HG03060 (cell line): ENCODE data around the gene AP3D1.
"Not testable (repeated sequence)": the region's sequence is repeated elsewhere in the genome, so short reads cannot be mapped to it uniquely, and the experiment has no call there.

Experiments
- ATAC-seq: cut with Tn5 transposase; IDR thresholded peaks from one replicate; pipeline ENCODE4 v1.9.1; 2021; ENCODE audit warnings: low read depth, moderate number of reproducible peaks; ENCODE audit not compliant: unreplicated experiment

The AP3D1 gene

DNA sequence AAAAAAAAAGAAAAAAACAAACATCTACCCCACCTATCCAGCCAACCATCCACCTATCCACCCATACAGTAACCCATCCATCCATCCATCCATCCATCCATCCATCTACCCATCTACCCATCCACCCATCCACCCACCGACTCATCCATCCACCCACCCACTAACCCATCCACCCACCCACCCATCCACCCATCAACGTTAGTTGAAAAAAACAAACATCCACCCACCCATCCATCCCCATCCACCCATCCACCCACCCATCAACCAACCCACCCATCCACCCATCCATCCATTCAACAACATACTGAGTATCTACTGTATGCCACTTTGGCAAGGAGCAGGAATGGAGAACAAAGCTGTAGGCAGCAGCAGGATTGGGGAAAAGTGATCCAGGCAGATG lies 6.1 kb upstream of the AP3D1 start:
- ATAC-seq = no peak

DNA sequence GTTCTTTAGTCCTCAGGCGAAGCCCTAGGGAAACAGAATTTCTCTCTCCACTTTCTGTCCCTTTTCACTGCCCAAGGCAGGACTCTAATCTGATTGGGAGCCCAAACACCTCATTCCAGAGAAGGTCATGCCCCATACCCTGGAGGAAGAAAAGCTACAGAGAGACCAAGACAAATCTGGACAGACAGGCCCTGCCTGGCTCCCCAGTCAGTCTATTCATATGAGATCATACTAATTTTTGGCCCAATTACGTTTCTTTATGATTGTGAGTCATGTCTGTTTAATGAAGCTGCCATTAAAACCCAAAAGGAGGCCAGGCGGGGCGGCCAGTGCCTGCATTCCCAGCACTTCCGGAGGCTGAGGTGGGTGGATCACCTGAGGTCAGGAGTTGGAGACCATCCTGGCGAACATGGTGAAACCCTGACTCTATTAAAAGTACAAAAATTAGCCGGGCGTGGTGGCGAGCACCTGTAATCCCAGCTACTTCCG lies 3.3 kb upstream of the AP3D1 start:
- no peak for ATAC-seq

DNA sequence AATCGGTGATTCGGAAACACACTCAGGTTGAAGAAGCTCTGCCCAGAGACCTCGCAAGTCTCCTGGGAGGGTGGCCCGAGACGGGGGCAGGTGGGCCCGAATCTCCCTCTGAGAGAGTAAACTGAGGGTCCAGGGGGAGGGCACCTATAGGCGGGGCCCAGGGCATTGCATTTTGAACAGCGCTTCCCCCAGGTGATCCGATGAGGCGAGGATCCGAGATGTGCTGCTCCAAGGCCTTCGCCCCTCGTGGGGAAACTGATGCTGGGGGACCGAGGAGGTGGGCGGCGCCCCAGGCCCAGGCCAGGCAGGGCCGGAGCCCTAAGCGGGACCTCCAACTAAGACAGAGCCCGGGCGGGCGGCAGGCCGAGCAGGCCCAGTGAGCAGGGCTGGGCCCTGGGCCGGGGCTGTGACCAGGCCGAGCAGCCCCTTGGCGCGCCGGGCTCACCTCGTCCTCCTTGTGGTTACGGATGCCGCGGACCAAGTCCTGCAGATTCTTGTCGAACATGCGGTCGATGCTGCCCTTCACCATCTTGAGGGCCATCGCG lies 500 bp downstream of the AP3D1 start:
- no peak for ATAC-seq

GRCh38 chr19:2149980-2150793 lies 1.2 kb downstream of the AP3D1 start:
- ATAC-seq = no peak

DNA sequence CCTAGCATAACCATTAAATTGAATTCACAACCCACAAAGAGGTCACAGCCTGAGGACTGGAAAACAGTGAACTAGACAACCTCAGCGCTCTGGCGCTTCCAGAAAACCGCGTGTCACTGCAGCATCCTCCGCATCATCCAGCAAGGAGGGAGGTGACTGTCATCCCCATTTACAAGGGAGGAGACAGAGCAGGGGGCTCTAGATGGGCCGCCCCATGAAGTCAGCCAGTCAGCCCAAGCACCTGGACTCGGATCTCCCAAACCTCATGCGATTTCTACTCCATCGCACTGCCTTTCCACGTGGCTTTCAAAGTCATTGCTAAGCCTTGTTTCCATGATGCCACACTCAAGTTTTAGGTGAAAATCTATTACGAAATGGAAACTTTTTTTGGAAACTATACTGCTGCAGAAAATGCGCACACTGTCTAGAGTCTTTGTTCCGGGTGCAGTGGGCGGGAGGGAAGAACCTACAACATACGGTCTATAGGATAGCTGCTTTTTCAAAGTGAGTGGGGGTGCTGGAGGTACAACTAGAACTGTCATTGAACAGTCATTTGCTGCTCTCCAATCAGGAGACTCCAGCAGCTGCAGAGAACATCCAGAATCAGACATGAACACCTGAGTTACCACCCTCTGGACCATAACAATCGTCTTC lies 2.8 kb downstream of the AP3D1 start:
- no peak for ATAC-seq

GRCh38 chr19:2145831-2146241 lies 5.5 kb downstream of the AP3D1 start:
- ATAC-seq = no peak

DNA sequence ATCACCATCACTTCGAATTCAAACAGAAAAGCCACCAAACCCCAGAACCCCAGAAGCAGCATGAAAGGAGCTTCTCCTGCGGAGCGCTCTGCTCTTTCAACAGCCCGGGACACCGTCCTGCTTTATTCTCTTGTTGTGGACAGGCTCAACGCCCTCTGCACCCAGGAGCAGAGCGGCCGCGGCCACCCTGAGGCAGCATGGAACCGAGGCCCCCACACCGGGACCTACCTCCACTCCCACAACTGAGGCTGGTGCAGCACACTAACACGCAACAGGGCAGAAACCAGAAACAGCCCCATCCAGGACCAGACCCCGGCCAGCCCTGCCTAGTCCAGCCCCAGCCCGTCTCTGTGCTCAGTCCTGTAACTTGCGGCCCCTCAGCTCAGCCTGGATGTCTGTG lies 7.2 kb downstream of the AP3D1 start:
- ATAC-seq = no peak

DNA sequence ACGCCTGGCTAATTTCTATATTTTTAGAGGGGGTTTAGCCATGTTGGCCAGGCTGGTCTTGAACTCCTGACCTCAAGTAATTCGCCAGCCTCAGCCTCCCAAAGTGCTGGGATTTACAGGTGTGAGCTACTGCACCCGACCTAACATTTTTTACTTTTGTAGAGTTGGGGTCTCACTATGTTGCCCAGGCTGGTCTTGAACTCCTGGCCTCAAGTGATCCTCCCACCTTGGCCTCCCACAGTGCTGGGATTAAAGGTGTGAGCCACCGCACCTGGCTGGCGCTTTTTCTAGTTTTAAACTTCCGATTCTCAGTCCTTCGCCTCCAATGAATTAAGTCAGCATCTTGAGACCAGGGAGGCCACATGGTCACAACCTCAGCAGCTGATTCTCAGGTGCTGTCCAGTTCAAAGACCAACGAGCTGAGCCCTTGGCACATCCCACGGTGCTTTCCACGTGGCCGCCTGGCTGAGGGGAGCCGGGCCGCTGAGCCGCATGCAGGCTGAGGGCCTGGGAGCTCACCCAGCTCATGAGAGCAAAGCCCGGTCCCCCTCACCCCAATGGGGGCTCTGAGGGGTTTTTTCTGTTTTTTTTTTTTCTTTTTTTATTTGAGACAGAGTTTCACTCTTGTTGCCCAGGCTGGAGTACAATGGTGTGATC lies 9.1 kb downstream of the AP3D1 start:
- ATAC-seq = no peak

DNA sequence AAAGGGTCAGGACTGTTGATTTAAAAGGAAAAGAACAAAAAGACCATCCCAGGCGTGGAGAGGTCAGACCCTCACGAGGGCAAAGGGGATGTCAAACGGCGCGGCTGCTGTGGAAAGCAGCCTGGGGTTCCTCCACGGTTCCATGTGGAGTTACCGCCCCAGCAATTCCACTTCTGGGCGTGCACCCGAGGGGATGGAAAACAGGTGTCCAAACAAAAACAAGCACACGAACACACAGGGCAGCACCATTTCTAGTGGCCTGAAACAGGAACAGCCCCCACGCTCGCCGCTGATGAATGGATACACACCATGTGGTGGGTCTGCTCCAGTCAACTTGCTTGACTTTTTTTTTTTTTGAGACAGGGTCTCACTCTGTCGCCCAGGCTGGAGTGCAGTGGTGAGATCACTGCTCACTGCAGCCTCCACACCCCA lies 11.2 kb downstream of the AP3D1 start:
- no peak for ATAC-seq

DNA sequence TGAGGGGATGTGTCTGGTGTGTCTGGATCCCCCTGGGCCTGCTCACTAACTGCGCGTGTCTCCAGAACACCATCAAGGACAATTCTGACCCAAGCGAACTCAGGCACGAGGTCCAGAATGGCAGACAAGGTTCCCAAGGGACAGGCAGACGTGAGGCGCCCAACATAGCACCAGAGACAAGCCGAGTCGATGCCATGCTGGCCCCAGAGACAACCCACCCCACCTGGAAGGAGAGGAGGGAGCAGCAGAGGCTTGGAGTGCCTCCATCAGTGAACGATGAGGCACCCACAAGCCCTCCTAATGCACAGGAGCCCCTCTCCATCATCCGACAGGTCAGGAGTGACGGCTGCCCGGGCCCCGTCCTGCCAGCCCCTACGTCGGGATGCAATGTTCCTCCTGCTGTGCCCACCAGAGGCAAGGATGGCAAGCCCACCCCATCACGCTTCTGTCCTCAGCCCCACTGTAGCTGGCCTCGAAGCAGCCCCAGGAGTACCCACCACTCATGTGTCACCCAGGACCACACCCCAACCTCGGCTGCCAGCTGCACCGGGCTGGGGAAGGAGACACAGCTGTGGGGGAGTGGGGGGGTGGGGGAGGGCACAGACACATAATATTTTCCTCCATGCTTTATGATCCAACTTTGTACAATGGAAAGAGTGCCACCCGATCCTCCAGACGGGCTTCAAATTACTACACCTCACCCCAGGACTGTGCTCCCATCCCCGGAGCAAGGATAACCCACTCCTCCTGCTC lies 11.8 kb downstream of the AP3D1 start:
- ATAC-seq = no peak

DNA sequence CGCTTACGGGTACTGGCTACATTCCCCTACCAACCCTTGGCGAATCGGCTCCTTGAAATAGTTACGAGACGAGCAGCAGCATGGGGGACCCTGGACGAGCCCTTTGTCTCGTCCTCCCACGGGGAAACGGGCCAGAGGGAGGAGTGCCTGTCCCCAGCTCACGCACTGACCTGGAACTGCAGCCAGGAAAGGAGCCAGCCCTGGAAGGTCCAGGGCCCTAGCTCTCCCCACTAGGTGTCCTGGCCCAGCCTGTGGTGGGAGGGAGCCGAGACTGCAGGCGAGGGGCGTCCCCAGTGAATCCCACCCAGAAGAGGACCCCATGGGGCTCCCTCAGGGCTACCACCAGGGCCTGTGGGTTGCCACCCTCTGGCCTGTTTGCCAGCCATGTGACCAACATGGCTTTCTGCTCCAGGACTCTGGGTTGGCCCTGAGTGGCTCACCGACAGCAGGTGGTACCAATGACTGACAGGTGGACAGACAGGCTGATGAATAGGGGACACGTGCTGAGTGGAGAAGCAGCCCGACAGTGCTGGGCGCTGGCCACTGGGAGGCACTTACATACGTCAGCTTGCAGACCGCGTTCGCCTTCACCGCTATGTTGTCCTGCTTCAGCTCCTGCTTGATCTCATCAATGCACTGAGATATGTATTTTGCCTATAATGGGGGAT lies 13.2 kb downstream of the AP3D1 start:
- no peak for ATAC-seq

- ATAC-seq = no peak
These were observed 14.6 kb downstream of the AP3D1 start for GRCh38 chr19:2136796-2137195.

DNA sequence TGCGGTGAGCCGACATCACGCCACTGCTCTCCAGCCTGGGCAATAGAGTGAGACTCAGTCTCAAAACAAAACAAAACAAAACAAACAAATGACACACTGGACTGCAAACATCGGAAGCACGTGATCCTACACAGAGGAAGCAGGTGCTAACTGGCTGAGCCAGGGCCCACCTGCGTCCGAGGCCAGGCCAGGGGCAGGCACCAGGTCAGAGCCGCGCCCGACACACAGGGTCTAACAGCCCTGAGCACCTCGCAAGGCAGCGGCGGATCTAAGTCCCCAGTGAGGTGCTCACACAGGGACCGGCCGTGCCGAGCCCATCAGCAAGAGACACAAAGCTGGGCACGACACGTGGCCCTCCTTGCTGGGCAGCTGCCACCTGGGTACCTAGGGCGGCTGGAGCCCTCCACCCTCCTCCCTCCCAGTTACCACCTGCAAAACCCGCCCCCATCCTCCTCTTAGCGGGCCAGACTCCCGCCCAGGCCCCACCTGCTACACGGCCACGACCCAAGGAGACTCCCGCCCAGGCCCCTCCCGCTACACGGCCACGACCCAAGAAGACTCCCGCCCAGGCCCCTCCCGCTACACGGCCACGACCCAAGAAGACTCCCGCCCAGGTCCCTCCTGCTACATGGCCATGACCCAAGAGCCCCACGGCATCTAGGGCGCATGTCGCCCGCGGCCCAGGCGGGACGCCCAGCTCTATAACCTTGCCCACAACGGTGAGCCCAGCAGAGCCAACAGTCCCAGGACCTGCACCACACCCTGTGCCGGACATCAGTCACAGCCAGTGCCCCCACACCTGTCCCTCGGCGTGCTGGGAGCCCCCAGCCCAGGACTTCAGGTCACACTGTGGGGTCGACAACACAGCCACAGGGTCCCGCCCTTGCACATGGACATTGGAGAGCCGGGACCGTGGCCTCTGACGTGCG lies 15.6 kb downstream of the AP3D1 start:
- no peak for ATAC-seq

DNA sequence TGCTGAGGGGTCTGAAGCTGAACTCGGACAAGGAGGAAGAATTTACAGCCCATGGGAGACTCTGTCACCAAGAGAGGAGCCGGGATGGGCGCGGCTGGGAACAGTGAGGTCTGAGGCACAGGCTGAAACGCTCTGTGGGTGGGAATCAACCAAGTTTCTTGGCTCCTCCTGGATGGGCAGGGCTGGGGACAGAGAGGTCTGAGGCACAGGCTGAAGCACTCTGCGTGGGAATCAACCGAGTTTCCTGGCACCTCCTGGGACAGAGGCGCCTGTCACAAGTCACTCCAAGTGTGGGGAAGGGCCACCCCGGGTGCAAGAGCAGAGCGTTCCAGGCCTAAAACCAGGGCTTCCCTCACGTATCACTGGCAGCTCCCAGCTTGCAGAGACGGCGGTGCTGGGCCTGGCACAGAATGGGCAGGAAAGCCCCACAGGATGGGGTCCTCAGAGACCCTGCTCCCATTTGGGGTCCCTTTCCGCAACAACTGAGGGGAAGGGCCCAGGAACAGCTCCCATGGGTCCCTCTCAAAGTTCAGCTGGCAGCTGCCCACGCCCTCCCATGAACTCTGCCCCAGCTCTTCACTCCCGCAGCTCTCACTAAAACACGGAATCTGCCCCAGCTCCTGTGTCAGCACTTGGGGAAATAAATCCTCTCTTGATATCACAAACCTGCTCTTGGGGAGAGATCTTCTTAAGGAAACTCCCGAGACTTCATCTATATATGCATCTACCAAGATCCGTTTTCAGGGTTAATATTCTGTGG lies 18.5 kb downstream of the AP3D1 start:
- ATAC-seq = no peak

- no peak for ATAC-seq
These were observed 19.2 kb downstream of the AP3D1 start for GRCh38 chr19:2132191-2132590.

- ATAC-seq = not testable (repeated sequence)
These were observed 20.1 kb downstream of the AP3D1 start for GRCh38 chr19:2131012-2131975.
